ENCODE data around the gene EVL. TPM values are rescaled to one million over a fixed set of nuclear protein-coding genes. Genes with fewer than 3 reads are reported as not detected.

EVL gene
- total RNA-seq, 3 donors from 2014 or later = 32.0 to 42.8 (median 36.0) TPM

DNA sequence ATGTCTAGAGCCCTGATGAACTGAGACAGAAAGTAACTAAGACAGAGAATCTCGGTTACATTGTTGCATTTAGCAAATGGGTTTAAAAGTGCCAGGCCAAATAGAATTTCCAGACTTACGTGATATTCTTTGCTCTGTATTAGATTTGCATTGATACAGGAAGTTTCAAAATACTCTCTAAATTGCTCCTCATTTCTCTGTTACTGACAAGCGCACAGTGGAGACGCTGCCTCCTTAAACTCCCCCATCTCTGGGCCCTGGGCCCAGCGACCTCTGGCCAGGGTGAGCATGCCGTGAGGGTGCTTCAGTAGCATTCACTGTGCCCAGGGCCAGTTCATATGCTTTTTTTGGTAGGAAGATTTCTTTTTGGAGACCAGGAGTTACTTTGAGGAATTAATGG lies 22.9 kb upstream of the EVL start:
- Histone ChIP-seq H3K4me3 (no peak overlapping the region), H3K9me3 (no peaks in the 10 kb centered on the region), H3K36me3 (ENCODE audit: low read depth) (no peaks in the 10 kb centered on the region), H3K4me1 (ENCODE audit: low read depth) (no peaks in the 10 kb centered on the region)
- TF ChIP-seq, protein P1, sequence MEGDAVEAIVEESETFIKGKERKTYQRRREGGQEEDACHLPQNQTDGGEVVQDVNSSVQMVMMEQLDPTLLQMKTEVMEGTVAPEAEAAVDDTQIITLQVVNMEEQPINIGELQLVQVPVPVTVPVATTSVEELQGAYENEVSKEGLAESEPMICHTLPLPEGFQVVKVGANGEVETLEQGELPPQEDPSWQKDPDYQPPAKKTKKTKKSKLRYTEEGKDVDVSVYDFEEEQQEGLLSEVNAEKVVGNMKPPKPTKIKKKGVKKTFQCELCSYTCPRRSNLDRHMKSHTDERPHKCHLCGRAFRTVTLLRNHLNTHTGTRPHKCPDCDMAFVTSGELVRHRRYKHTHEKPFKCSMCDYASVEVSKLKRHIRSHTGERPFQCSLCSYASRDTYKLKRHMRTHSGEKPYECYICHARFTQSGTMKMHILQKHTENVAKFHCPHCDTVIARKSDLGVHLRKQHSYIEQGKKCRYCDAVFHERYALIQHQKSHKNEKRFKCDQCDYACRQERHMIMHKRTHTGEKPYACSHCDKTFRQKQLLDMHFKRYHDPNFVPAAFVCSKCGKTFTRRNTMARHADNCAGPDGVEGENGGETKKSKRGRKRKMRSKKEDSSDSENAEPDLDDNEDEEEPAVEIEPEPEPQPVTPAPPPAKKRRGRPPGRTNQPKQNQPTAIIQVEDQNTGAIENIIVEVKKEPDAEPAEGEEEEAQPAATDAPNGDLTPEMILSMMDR (IDR thresholded peaks at IDR 0.05) = no peak
- DNase-seq (no peak), ATAC-seq (no peak)
- intact Hi-C loops (cut with DNase I, micrococcal nuclease) = no loop called here

DNA sequence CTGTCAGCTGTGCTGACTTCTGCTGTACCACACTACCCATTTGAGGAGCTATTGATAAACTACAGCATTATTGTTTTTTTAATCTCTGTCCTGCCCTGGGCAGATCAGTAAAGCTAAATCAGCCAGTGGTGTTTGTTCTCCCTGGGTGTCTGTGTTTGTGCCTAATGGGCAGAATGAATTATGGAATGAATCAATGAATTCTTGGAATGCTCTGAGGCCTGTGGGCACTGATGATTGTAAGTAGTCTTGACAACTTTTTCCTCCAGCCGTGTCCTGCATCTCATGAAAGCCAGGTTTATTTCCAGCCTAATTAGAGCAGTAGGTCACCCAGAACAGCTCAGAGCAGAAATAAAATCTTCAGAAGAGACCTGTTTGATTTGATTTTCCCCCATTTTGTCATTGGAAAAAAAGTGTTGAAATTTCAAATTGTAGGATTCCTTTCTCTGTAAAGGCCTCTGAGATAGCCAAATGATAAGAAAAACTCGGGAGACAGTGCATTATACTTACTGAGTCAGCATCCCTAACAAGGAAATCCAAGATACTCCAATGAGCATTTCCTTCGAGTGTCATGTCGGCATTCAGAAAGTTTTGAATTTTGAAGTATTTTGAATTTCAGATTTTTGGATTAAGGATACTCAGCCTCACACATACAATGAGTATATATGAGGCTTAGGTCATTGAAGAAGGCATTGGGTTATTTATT lies 19.4 kb upstream of the EVL start:
- no peaks in the 10 kb centered on the region for H3K4me1 ChIP-seq (ENCODE audit: low read depth)
- TF ChIP-seq, protein P1 (IDR thresholded peaks at IDR 0.05) = no peak
- no peak for ATAC-seq
- intact Hi-C loops (cut with DNase I, micrococcal nuclease) = no loop called here
- H3K4me3 ChIP-seq = no peak overlapping the region
- no peak for DNase-seq
- H3K9me3 ChIP-seq = no peaks in the 10 kb centered on the region
- no peaks in the 10 kb centered on the region for H3K36me3 ChIP-seq (ENCODE audit: low read depth)

DNA sequence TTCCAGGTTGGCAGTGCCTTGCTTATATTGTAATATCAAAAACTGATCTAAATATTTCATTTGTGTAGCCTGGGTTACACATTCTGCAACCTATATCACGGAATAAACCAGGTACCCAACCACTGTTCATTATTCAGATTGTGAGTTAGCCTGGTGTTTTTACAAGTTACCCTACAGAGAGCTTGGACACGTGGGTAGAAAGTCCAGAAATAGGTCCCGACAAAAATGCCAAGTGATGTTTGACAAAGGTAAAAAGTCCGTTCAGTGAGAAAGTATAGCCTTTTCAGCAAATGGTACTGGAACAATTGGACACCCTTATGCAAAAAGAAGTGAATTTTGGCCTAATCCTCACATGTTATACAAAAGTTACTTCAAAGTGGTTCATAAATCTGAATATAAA lies 17.6 kb upstream of the EVL start:
- Histone ChIP-seq H3K4me3 (no peak overlapping the region), H3K36me3 (ENCODE audit: low read depth) (no peaks in the 10 kb centered on the region), H3K4me1 (ENCODE audit: low read depth) (no peaks in the 10 kb centered on the region), H3K9me3 (no peaks in the 10 kb centered on the region)
- DNase-seq = no peak
- ATAC-seq = no peak
- intact Hi-C loops (cut with DNase I, micrococcal nuclease) = no loop called here
- TF ChIP-seq, protein P1 (IDR thresholded peaks at IDR 0.05) = no peak

DNA sequence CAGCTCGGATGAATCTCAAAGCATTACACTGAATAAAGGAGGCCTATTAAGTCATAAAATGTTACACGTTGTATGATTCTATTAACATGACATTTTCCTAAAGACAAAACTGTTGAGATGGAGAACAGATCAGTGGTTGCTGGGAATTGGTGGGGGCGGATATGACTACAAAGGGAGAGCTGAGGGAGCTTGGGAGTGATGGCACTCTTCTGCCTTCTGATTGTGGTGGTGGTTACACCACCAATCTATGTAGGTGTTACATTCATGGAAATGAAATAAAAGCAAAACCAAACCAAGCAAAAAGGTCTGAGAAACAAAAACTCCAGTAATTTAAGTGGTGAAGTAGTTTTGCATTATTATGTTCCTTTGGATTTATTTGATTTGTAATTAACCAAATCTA lies 16.4 kb upstream of the EVL start:
- TF ChIP-seq, protein P1 (IDR thresholded peaks at IDR 0.05) = no peak
- no peak for DNase-seq
- ATAC-seq = no peak
- Histone ChIP-seq H3K4me1 (ENCODE audit: low read depth) (no peaks in the 10 kb centered on the region), H3K36me3 (ENCODE audit: low read depth) (no peaks in the 10 kb centered on the region), H3K9me3 (no peaks in the 10 kb centered on the region), H3K4me3 (no peak overlapping the region)
- intact Hi-C loops (cut with DNase I, micrococcal nuclease) = no loop called here

DNA sequence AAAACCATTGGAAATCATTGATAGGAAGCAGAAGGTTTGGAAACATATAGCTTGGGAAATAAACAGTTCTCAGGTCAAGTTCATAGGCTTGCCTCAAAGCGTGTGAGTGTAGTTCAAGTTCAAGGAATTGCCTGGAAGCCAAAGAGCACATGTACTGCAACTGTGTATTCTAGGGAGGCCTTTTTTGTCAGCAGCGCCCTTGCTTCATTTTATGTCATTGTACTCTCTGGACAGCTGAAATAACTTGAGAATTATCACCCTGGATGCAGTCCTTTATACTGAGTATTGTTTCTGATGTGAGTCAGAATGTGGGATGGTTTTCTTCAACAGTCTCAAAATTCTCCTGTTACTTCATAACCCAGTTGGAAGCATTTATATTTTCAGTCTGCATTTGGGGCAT lies 16.0 kb upstream of the EVL start:
- Histone ChIP-seq H3K4me3 (no peak overlapping the region), H3K9me3 (no peaks in the 10 kb centered on the region), H3K36me3 (ENCODE audit: low read depth) (no peaks in the 10 kb centered on the region), H3K4me1 (ENCODE audit: low read depth) (no peaks in the 10 kb centered on the region)
- TF ChIP-seq, protein P1 (IDR thresholded peaks at IDR 0.05) = no peak
- intact Hi-C loops (cut with DNase I, micrococcal nuclease) = no loop called here
- DNase-seq (no peak), ATAC-seq (no peak)

DNA sequence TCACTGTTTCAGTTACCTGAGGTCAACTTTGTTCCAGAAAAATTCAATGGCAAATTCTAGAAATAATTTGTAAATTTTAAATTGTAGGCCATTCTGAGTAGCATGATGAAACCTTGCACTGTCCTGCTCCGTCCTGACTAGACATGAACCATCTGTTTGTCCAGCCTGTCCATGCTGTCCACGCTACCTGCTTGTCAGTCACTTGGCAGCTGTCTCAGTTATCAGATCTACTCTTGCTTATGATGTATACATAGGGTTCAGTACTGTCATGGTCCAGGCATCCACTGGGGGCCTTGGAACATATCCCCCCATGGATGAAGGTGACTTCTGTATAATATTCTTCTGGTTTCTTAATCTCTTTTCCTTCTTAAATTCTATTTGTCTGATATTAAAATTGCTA lies 14.1 kb upstream of the EVL start:
- Histone ChIP-seq H3K4me1 (ENCODE audit: low read depth) (no peaks in the 10 kb centered on the region), H3K36me3 (ENCODE audit: low read depth) (no peaks in the 10 kb centered on the region), H3K9me3 (no peaks in the 10 kb centered on the region), H3K4me3 (no peak overlapping the region)
- ATAC-seq = no peak
- intact Hi-C loops (cut with DNase I, micrococcal nuclease) = no loop called here
- TF ChIP-seq, protein P1 (IDR thresholded peaks at IDR 0.05) = no peak
- no peak for DNase-seq
